IMR-90 (cell line): ENCODE results near the gene IFT52. TPM values are rescaled to one million over a fixed set of nuclear protein-coding genes. Genes with fewer than 3 reads are reported as not detected.

ENCODE experiments used
- ATAC-seq: fragments of 200-7000 bp; cut with Tn5 transposase; 2 replicates; pipeline ENCODE4 v1.9.1; 2020; ENCODE audit warnings: low read depth, mild to moderate bottlenecking, moderate library complexity
- BruUV-seq: library from RNA; stranded (reverse); fragments of 400-500 nt; replicated peaks from 2 replicates; lab custom pipeline; 2021; lab: Mats Ljungman, UMichigan
- CTCF ChIA-PET: fragments of 300-600 bp; formaldehyde crosslinking; extraction: SDS; loops from one replicate; lab custom pipeline; 2021; ENCODE audit warnings: antibody characterized with exemption; lab: Yijun Ruan, JAX
- POLR2A ChIA-PET: fragments of 300-600 bp; sonication (Branson Sonifier 250); formaldehyde crosslinking; loops from one replicate; lab custom pipeline; 2022; ENCODE audit warnings: antibody characterized with exemption; ENCODE audit not compliant: unreplicated experiment; lab: Charles Lee
- DNase-seq: peaks from one replicate; pipeline ENCODE4 v3.0.0; 2013
- H2AFZ ChIP-seq: replicated peaks from 2 replicates; pipeline ENCODE3; 2013; ENCODE audit warnings: low read length, mild to moderate bottlenecking; ENCODE audit not compliant: poor library complexity
- H2AK5ac ChIP-seq: 2 replicates; pipeline ENCODE4 v1.6.1; 2013; ENCODE audit warnings: low read depth, low read length, inconsistent platforms
- H2AK9ac ChIP-seq: replicated peaks from 2 replicates; pipeline ENCODE3; 2013; ENCODE audit warnings: mild to moderate bottlenecking, low read depth, low read length, moderate library complexity; ENCODE audit not compliant: poor library complexity
- H2BK120ac ChIP-seq: 2 replicates; pipeline ENCODE4 v1.6.1; 2013; ENCODE audit warnings: low read depth, low read length, inconsistent platforms
- H2BK15ac ChIP-seq: 3 replicates; pipeline ENCODE4 v1.6.1; 2013; ENCODE audit warnings: low read depth, low read length, inconsistent platforms
- H2BK20ac ChIP-seq: 2 replicates; pipeline ENCODE4 v1.6.1; 2013; ENCODE audit warnings: low read depth, mild to moderate bottlenecking, inconsistent platforms, low read length, moderate library complexity
- H2BK5ac ChIP-seq: 2 replicates; pipeline ENCODE4 v1.6.1; 2013; ENCODE audit warnings: mild to moderate bottlenecking, low read depth, low read length, inconsistent platforms; ENCODE audit not compliant: poor library complexity, severe bottlenecking
- H3K14ac ChIP-seq: replicated peaks from 2 replicates; pipeline ENCODE4 v1.6.1; 2013; ENCODE audit warnings: low read depth, low read length, inconsistent platforms
- H3K18ac ChIP-seq: 2 replicates; pipeline ENCODE4 v1.6.1; 2013; ENCODE audit warnings: low read depth, low read length, control low read depth
- H3K23ac ChIP-seq: 2 replicates; pipeline ENCODE4 v1.6.1; 2013; ENCODE audit warnings: low read depth, low read length, inconsistent platforms
- H3K27ac ChIP-seq: 2 replicates; pipeline ENCODE4 v1.5.1; 2013; ENCODE audit warnings: mild to moderate bottlenecking, control low read depth, low read length; ENCODE audit not compliant: insufficient read depth
- H3K27me3 ChIP-seq: 2 replicates; pipeline ENCODE4 v1.6.1; 2013; ENCODE audit warnings: low read length; ENCODE audit not compliant: control insufficient read depth, insufficient read depth
- H3K36me3 ChIP-seq: 2 replicates; pipeline ENCODE4 v1.6.1; 2013; ENCODE audit warnings: low read length, mixed read lengths; ENCODE audit not compliant: control insufficient read depth, insufficient read depth
- H3K4ac ChIP-seq: 2 replicates; pipeline ENCODE4 v1.6.1; 2013; ENCODE audit warnings: low read depth, low read length, inconsistent platforms
- H3K4me1 ChIP-seq: 2 replicates; pipeline ENCODE4 v1.6.1; 2013; ENCODE audit warnings: low read length, mixed read lengths; ENCODE audit not compliant: control insufficient read depth, insufficient read depth
- H3K4me2 ChIP-seq: 2 replicates; pipeline ENCODE4 v1.6.1; 2013; ENCODE audit warnings: low read depth, mild to moderate bottlenecking, control low read depth, low read length, moderate library complexity
- H3K4me3 ChIP-seq: 2 replicates; pipeline ENCODE4 v1.5.1; 2013; ENCODE audit warnings: low read depth, mild to moderate bottlenecking, control low read depth, low read length, moderate library complexity; ENCODE audit not compliant: insufficient read depth
- H3K56ac ChIP-seq: 2 replicates; pipeline ENCODE4 v1.6.1; 2013; ENCODE audit warnings: low read length, inconsistent platforms; ENCODE audit not compliant: insufficient read depth; ENCODE audit errors: extremely low read depth
- H3K79me1 ChIP-seq, 2 experiments: 2 replicates each; pipeline ENCODE4 v1.6.1; 2013; ENCODE audit warnings: low read length in 2 of 2, inconsistent platforms in 1 of 2, low read depth in 1 of 2
- H3K9ac ChIP-seq: 2 replicates; pipeline ENCODE4 v1.6.1; 2013; ENCODE audit warnings: low read depth, low read length, control low read depth
- H3K9me1 ChIP-seq: 2 replicates; pipeline ENCODE4 v1.6.1; 2013; ENCODE audit warnings: low read length, inconsistent platforms; ENCODE audit not compliant: insufficient read depth
- H3K9me3 ChIP-seq: 2 replicates; pipeline ENCODE4 v1.6.1; 2013; ENCODE audit warnings: low read length; ENCODE audit not compliant: control insufficient read depth, insufficient read depth
- H4K20me1 ChIP-seq: 2 replicates; pipeline ENCODE4 v1.6.1; 2013; ENCODE audit warnings: low read length, inconsistent platforms; ENCODE audit not compliant: insufficient read depth
- H4K5ac ChIP-seq: 2 replicates; pipeline ENCODE4 v1.6.1; 2013; ENCODE audit warnings: mild to moderate bottlenecking, low read depth, low read length, control low read depth
- H4K8ac ChIP-seq, 2 experiments: 2 replicates each; pipeline ENCODE4 v1.6.1; 2013; ENCODE audit warnings: low read depth in 2 of 2, low read length in 2 of 2, control low read depth in 1 of 2, inconsistent platforms in 1 of 2
- H4K91ac ChIP-seq: 2 replicates; pipeline ENCODE4 v1.6.1; 2013; ENCODE audit warnings: low read depth, low read length, inconsistent platforms; ENCODE audit not compliant: insufficient read depth
- BHLHE40 ChIP-seq: fragments of 150-350 bp; IDR thresholded peaks from 2 replicates; pipeline ENCODE4 v1.6.1; 2016; ENCODE audit warnings: mild to moderate bottlenecking, low read depth, low read length
- CEBPB ChIP-seq: IDR thresholded peaks from 2 replicates; pipeline ENCODE4 v1.6.1; 2012; ENCODE audit warnings: low read depth, low read length, improper control_type of control experiment
- CHD1 ChIP-seq: IDR thresholded peaks from 2 replicates; pipeline ENCODE4 v1.6.1; 2012; ENCODE audit warnings: low read depth, low read length, improper control_type of control experiment
- FOS ChIP-seq: fragments of 150-350 bp; IDR thresholded peaks from 2 replicates; pipeline ENCODE4 v1.6.1; 2016; ENCODE audit warnings: low read depth, low read length
- MAFK ChIP-seq: IDR thresholded peaks from 2 replicates; pipeline ENCODE4 v1.6.1; 2012; ENCODE audit warnings: low read depth, low read length, improper control_type of control experiment
- MAZ ChIP-seq: IDR thresholded peaks from 2 replicates; pipeline ENCODE4 v1.6.1; 2012; ENCODE audit warnings: low read depth, mild to moderate bottlenecking, low read length, improper control_type of control experiment, moderate library complexity, borderline replicate concordance
- MXI1 ChIP-seq: IDR thresholded peaks from 2 replicates; pipeline ENCODE4 v1.6.1; 2012; ENCODE audit warnings: low read depth, mild to moderate bottlenecking, low read length, moderate library complexity, borderline replicate concordance
- NFE2L2 ChIP-seq: fragments of 150-350 bp; IDR thresholded peaks from 2 replicates; pipeline ENCODE4 v1.6.1; 2016; ENCODE audit warnings: low read depth, mild to moderate bottlenecking, low read length
- POLR2A ChIP-seq: IDR thresholded peaks from 2 replicates; pipeline ENCODE4 v1.6.1; 2012; ENCODE audit warnings: mild to moderate bottlenecking, low read depth, low read length
- RAD21 ChIP-seq: IDR thresholded peaks from 2 replicates; pipeline ENCODE4 v1.6.1; 2012; ENCODE audit warnings: low read length, improper control_type of control experiment
- RFX5 ChIP-seq: IDR thresholded peaks from 2 replicates; pipeline ENCODE4 v1.8.0; 2012; ENCODE audit warnings: low read depth, mild to moderate bottlenecking, low read length, moderate library complexity
- SMC3 ChIP-seq: fragments of 150-350 bp; IDR thresholded peaks from 2 replicates; pipeline ENCODE4 v1.6.1; 2016; ENCODE audit warnings: low read depth, mild to moderate bottlenecking, antibody characterized with exemption, low read length, moderate library complexity
- WGBS, 2 experiments: methylation state at CpG; one replicate each; pipeline versions ENCODE4 v1.1.5 to v1.1.7; 2013; ENCODE audit warnings: missing lambda C conversion rate in 2 of 2; ENCODE audit not compliant: insufficient read length in 1 of 2; ENCODE audit errors: extremely low coverage in 2 of 2; 5-methylcytosine and 5-hydroxymethylcytosine counted together
- dilution Hi-C: fragments of 300-500 bp; cut with HindIII; formaldehyde crosslinking; loops from one replicate; pipeline ENCODE4 v1.14.3; 2018; ENCODE audit warnings: low sequenced_read_pairs; ENCODE audit not compliant: unreplicated experiment
- in situ Hi-C: fragments of 300-500 bp; cut with MboI; formaldehyde crosslinking; loops from 3 replicates; pipeline ENCODE4 v1.14.3; 2019; ENCODE audit warnings: low sequenced_read_pairs, inconsistent platforms, mixed read lengths
- intact Hi-C: fragments of 100-400 bp; cut with micrococcal nuclease; formaldehyde crosslinking; loops from 2 replicates; pipeline ENCODE4 v1.10.0; 2022
- polyA plus RNA-seq, 3 experiments: library from polyadenylated mRNA; depleted of rRNA; stranded (reverse); fragments of >200 nt; gene quantifications; 2 replicates each; pipeline ENCODE4 v1.2.3, GENCODE V29; 2012; ENCODE audit warnings: low replicate concordance in 1 of 3
- total RNA-seq: library from RNA; depleted of rRNA; stranded (reverse); fragments of >200 nt; gene quantifications from 2 replicates; pipeline ENCODE4 v1.2.3, GENCODE V29; 2012
- TF ChIP-seq, protein P1 (sequence below): conservative IDR thresholded peaks from 2 replicates; pipeline ENCODE4 v1.5.1; 2012; ENCODE audit warnings: mild to moderate bottlenecking, low read depth, low read length, improper control_type of control experiment
- TF ChIP-seq, protein P2 (sequence below): fragments of 150-350 bp; IDR thresholded peaks from 2 replicates; pipeline ENCODE4 v1.6.1; 2017; ENCODE audit warnings: mild to moderate bottlenecking, antibody characterized with exemption, low read length, low read depth
- TF ChIP-seq, protein P3 (sequence below): fragments of 150-350 bp; IDR thresholded peaks from 2 replicates; pipeline ENCODE4 v1.6.1; 2016; ENCODE audit warnings: low read depth, mild to moderate bottlenecking, low read length, moderate library complexity, borderline replicate concordance

IFT52 gene
- total and polyA plus RNA-seq, 2 of the 4 experiments (the other 2 are of a cell fraction) = 31.2 to 55.6 TPM

DNA sequence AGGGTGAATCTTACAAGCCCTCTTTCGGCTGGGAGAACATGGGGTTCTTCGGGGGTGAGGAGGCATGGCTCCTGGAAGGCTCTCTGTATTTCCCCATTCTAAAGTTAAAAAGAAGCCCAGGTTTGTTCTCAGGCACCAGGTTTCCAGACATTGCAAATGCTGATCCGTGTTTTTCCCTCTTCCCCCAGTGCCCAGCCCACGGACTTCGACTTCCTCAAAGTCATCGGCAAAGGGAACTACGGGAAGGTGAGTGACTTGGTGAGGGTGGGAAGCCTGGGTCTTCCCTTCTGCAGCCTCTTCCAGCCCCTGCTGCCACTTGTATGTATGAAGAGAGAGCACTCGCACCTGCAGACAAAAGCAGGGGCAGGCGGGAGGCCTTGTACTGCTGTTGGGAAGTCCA lies 23.3 kb upstream of the IFT52 start:
- no peak overlapping the region for H3K9ac ChIP-seq
- no peaks in the 10 kb centered on the region for H4K20me1 ChIP-seq
- H4K8ac ChIP-seq = no peak overlapping the region
- H3K79me1 ChIP-seq = no peaks in the 10 kb centered on the region
- no peak overlapping the region for H2AFZ ChIP-seq
- no peak overlapping the region for H3K4me3 ChIP-seq
- no peak overlapping the region for H3K18ac ChIP-seq
- H3K9me3 ChIP-seq = no peaks in the 10 kb centered on the region
- no peak overlapping the region for H2BK120ac ChIP-seq
- H3K36me3 ChIP-seq = no peaks in the 10 kb centered on the region
- H3K27me3 ChIP-seq = peaks cover 11% of the 10 kb centered on the region; the same call in 1 of the 2 replicates
- no TSS peak for BruUV-seq
- DNase-seq (no peak), ATAC-seq (no peak)
- H3K4ac ChIP-seq = no peak overlapping the region
- H3K14ac ChIP-seq = no peak overlapping the region
- ChIA-PET CTCF (no interaction called here), POLR2A (no interaction called here)
- no peak overlapping the region for H2BK15ac ChIP-seq
- no peak overlapping the region for H3K27ac ChIP-seq
- intact Hi-C loops (no loop called here), dilution Hi-C loops (no loop called here), in situ Hi-C loops (no loop called here)
- no peaks in the 10 kb centered on the region for H3K4me1 ChIP-seq
- TF ChIP-seq MAZ (no peak), MAFK (no peak), NFE2L2 (no peak), FOS (no peak), CEBPB (no peak), POLR2A (no peak), RAD21 (no peak), CHD1 (no peak), MXI1 (no peak), BHLHE40 (no peak), RFX5 (no peak), SMC3 (no peak)
- TF ChIP-seq, protein P1, sequence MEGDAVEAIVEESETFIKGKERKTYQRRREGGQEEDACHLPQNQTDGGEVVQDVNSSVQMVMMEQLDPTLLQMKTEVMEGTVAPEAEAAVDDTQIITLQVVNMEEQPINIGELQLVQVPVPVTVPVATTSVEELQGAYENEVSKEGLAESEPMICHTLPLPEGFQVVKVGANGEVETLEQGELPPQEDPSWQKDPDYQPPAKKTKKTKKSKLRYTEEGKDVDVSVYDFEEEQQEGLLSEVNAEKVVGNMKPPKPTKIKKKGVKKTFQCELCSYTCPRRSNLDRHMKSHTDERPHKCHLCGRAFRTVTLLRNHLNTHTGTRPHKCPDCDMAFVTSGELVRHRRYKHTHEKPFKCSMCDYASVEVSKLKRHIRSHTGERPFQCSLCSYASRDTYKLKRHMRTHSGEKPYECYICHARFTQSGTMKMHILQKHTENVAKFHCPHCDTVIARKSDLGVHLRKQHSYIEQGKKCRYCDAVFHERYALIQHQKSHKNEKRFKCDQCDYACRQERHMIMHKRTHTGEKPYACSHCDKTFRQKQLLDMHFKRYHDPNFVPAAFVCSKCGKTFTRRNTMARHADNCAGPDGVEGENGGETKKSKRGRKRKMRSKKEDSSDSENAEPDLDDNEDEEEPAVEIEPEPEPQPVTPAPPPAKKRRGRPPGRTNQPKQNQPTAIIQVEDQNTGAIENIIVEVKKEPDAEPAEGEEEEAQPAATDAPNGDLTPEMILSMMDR = no peak
- TF ChIP-seq, protein P2, sequence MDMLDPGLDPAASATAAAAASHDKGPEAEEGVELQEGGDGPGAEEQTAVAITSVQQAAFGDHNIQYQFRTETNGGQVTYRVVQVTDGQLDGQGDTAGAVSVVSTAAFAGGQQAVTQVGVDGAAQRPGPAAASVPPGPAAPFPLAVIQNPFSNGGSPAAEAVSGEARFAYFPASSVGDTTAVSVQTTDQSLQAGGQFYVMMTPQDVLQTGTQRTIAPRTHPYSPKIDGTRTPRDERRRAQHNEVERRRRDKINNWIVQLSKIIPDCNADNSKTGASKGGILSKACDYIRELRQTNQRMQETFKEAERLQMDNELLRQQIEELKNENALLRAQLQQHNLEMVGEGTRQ = no peak
- TF ChIP-seq, protein P3, sequence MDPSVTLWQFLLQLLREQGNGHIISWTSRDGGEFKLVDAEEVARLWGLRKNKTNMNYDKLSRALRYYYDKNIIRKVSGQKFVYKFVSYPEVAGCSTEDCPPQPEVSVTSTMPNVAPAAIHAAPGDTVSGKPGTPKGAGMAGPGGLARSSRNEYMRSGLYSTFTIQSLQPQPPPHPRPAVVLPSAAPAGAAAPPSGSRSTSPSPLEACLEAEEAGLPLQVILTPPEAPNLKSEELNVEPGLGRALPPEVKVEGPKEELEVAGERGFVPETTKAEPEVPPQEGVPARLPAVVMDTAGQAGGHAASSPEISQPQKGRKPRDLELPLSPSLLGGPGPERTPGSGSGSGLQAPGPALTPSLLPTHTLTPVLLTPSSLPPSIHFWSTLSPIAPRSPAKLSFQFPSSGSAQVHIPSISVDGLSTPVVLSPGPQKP = no peak
- H2AK9ac ChIP-seq = no peak overlapping the region
- H4K91ac ChIP-seq = no peak overlapping the region
- H2BK5ac ChIP-seq = no peak overlapping the region
- no peak overlapping the region for H4K5ac ChIP-seq
- H3K56ac ChIP-seq = no peak overlapping the region
- no peak overlapping the region for H2BK20ac ChIP-seq
- H3K4me2 ChIP-seq = no peak overlapping the region
- H3K9me1 ChIP-seq = no peaks in the 10 kb centered on the region; the same call in 1 of the 2 replicates
- H3K23ac ChIP-seq = no peak overlapping the region
- no CpG with 5 or more reads among the region's 9 CpGs for WGBS, 2 experiments
- H2AK5ac ChIP-seq = no peak overlapping the region
